Stimulated activated CD4-positive, alpha-beta T cell treated with anti-CD3 and anti-CD28 coated beads, Interleukin-4, amount 100 ng/mL, for 24 hours (primary cell): ENCODE data around the gene NBEAL2.

Experiments used
- DNase-seq: peaks from one replicate; pipeline ENCODE4 v3.0.0-alpha.2; 2020

Gene NBEAL2

GRCh38 chr3:46978985-46979944 lies at the start of gene NBEAL2:
TSS of gene NBEAL2 (plus strand) at chr3:46979666. CDS start at chr3:46979862, 196 bp downstream.
- peak; percentile 96 for DNase-seq

- DNase-seq: no peak
Measured at GRCh38 chr3:46930166-46930944, 49.1 kb upstream of the NBEAL2 start.

- DNase-seq: no peak
Measured at GRCh38 chr3:46930945-46931403, 48.5 kb upstream of the NBEAL2 start.

- no peak for DNase-seq
Measured at GRCh38 chr3:46931631-46932331, 47.7 kb upstream of the NBEAL2 start.

GRCh38 chr3:46932455-46933225 lies 46.8 kb upstream of the NBEAL2 start:
- DNase-seq: no peak

GRCh38 chr3:46933261-46933660 lies 46.2 kb upstream of the NBEAL2 start:
- DNase-seq: no peak

- DNase-seq: no peak
Measured at GRCh38 chr3:46934072-46934471, 45.4 kb upstream of the NBEAL2 start.

- DNase-seq: no peak
Measured at GRCh38 chr3:46934498-46935167, 44.8 kb upstream of the NBEAL2 start.

GRCh38 chr3:46935168-46935858 lies 44.2 kb upstream of the NBEAL2 start:
- no peak for DNase-seq

GRCh38 chr3:46935989-46936558 lies 43.4 kb upstream of the NBEAL2 start:
- no peak for DNase-seq

- no peak for DNase-seq
Measured at GRCh38 chr3:46936733-46937250, 42.7 kb upstream of the NBEAL2 start.

- DNase-seq: no peak
Measured at GRCh38 chr3:46938118-46938517, 41.3 kb upstream of the NBEAL2 start.

- DNase-seq: no peak
Measured at GRCh38 chr3:46939578-46940445, 39.7 kb upstream of the NBEAL2 start.

- no peak for DNase-seq
Measured at GRCh38 chr3:46942076-46942475, 37.4 kb upstream of the NBEAL2 start.

- DNase-seq: no peak
Measured at GRCh38 chr3:46942481-46943236, 36.8 kb upstream of the NBEAL2 start.

GRCh38 chr3:46943237-46944187 lies 36.0 kb upstream of the NBEAL2 start:
- DNase-seq: no peak

GRCh38 chr3:46944191-46944590 lies 35.3 kb upstream of the NBEAL2 start:
- DNase-seq: no peak
